Putamen (tissue), 1 donor: ENCODE measurements around the gene FAM168B.

Experiments used
- DNase-seq: peaks from one replicate; pipeline ENCODE4 v3.0.0-alpha.2; 2016; ENCODE audit warnings: low spot score

The FAM168B gene

DNA sequence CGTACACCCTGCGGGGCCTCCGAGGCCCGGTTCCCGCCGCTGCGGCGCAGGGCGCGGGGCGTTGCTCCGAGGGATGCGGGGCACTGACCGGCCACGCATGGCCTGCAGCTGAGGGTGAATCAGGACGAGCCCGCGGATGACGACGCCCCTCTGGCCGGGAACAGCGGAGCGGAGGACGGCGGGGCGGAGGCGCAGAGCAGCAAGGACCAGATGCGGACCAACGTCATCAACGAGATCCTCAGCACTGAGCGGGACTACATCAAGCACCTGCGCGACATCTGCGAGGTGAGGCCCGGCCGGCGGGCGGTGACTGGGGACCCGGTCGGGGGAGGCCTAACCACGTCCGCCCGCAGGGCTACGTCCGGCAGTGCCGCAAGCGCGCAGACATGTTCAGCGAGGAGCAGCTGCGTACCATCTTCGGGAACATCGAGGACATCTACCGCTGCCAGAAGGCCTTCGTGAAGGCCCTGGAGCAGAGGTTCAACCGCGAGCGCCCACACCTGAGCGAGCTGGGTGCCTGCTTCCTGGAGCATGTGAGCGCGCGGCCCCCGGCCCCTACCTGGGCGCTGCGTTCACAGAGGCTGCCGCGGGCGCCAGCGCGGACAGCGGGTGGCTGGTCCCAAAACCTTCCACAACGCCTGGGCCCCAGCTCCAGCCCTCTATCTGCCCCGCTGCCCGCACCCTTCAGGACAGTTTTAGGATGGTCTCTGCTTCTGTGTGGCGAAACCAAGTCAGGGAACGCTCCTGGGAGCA, 53.2 kb downstream of the FAM168B start:
- no peak for DNase-seq

GRCh38 chr2:131039535-131039907, 53.7 kb downstream of the FAM168B start:
- DNase-seq, result peak; percentile 77

GRCh38 chr2:131039101-131039440, 54.2 kb downstream of the FAM168B start:
- DNase-seq, result no peak

DNA sequence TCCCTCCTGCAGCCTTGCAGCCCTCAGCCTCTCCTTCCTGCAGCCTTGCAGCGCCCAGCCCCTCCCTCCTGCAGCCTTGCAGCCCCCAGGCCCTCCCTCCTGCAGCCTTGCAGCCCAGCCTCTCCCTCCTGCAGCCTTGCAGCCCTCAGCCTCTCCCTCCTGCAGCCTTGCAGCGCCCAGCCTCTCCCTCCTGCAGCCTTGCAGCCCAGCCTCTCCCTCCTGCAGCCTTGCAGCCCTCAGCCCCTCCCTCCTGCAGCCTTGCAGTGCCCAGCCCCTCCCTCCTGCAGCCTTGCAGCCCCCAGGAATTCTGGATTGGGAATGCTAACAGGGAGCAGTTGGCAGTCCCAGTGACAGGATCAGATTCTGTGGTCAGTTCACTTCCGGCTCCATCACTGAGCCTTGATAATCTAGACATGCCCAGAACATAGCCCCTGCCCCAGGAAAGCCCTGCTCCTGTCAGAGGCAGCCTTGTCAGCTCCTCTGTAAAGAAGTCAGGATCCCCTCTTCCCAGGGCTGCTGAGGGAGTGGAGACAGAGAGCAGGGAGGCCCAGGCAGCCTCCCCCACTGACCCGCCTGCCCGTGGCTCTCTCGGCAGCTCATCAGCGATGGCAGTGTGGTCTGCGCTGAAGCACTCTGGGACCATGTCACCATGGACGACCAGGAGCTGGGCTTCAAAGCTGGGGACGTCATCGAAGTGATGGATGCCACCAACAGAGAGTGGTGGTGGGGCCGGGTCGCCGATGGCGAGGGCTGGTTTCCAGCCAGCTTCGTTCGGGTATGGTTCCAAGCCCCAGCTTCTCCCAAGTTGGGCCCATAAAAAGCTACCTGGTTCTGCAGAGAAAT, 54.8 kb downstream of the FAM168B start:
- no peak for DNase-seq

DNA sequence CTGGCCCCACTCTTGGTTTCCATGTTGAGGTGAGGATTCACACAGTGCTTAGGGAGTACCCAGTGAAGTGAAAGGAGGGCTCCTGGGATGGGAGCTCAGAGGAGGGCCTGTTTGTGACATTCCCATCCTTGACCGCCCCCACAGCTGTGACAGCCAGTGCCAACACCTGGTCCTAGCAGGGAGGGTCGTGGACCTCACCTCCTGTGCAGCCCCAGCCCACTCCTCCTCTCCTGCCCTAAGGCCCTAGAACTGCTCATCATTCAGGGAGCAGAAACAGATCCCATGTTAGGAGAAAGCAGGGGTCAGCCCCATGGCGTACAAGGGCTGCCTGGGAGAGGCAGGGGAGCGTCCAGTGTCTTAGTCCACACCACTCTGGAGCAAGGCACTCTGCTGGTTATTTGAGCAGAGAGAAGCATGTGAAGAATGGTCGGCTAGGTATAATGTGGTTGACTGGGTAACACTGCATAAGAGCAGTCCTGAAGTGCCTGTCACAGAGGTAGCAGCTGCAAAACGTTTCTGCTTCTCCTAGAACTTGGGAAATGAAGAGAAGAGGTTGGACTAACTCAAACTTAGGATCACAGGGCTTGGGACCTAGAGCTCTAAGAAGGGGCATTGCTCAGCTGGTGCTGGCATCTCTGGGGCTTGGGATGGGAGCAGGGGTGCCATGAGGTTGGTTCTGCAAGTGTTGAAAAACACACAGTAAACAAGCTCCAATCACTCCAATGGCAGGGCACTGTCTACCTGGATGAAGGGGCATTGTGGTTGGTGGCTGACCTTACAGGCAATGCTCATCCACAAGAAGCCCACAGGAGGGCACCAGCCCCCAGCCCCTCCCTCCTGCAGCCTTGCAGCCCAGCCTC, 55.6 kb downstream of the FAM168B start:
- no peak for DNase-seq

DNA sequence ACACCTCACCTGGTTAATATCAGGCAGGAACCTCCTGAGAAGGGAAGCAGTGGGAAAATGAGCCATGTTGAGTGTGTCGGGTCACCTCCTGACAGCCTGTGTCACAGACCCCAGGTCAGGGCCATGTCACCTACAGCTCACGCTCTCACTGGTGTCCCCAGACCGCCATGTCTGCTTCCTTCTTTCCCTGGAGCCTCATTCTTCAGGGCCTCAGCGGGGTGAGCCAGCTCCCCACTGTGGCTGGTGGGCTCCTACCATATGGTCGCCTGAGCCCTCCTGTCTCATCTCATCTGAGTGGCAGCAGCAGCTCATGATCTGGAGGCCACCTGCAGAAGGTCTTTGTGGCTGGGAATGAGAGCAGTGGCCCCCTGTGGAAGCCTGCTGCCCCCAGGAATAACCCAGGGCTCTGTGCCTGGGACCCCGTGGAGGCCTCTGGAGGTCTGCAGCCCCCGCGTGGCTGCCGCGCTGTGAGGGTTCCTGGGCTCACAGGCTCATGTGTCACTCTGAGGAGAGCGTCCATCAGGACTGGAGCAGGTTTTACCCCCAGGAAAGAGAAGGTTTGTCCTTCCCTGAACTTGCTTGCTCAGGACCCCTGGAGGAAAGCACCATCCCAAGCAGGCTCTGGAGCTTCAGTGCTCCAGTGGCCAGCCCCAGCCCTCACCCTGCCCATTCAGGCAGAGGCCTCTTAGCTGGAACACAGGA, 56.4 kb downstream of the FAM168B start:
- DNase-seq, result no peak

DNA sequence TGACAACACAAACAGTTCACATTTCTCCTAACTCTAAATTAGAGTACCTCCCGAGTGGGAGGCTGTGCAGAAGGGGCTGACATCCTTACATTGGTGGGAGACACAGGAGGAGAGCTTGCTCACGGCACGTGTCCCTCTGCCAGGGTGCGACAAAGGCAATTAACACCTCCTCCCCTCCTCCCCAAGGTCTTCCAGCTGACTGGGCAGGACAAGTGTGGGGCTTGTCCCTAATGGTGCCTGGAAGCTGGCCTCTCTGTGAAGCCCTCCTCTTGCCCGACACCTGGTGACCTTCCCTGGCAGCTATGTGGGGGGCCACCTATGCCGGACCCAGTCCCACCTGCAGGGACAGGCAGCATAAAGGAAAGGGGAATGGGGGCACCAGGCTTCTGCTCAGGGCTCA, 57.0 kb downstream of the FAM168B start:
- DNase-seq, result no peak

GRCh38 chr2:131035826-131036231, 57.4 kb downstream of the FAM168B start:
- no peak for DNase-seq

DNA sequence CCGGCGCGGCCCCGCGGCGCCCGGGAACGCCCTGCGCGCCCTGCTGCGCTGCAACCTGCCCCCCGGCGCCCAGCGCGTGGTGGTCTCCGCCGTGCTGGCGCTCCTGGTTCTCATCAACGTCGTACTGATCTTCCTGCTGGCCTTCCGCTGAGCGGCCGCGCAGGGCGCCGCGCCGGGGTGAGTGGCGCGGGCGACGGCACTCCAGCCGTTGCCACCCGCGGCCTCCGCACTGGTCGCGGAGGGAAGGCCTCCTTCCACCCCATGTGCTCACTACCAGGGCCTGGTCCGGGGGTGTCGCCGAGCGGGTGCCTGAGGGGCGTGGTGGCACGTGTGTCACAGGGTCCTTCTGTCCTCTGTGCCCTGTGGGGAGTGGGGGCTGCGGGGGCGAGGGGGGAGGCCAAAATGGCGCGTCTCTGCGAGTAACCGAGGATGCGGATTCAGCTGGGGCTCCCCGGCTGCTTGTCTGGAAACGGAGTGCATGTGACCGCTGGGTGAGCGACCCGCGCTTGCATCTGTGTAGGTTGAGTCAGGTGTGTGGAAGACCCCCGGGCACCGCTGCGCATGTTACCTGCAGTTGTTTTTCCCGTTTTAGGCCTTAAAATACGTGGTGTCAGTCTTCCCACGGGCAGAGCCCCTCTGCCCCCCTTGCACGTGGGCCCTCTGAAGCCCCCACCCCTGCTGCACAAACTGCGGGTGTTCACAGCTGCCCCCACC, 58.0 kb downstream of the FAM168B start:
- DNase-seq, result no peak

DNA sequence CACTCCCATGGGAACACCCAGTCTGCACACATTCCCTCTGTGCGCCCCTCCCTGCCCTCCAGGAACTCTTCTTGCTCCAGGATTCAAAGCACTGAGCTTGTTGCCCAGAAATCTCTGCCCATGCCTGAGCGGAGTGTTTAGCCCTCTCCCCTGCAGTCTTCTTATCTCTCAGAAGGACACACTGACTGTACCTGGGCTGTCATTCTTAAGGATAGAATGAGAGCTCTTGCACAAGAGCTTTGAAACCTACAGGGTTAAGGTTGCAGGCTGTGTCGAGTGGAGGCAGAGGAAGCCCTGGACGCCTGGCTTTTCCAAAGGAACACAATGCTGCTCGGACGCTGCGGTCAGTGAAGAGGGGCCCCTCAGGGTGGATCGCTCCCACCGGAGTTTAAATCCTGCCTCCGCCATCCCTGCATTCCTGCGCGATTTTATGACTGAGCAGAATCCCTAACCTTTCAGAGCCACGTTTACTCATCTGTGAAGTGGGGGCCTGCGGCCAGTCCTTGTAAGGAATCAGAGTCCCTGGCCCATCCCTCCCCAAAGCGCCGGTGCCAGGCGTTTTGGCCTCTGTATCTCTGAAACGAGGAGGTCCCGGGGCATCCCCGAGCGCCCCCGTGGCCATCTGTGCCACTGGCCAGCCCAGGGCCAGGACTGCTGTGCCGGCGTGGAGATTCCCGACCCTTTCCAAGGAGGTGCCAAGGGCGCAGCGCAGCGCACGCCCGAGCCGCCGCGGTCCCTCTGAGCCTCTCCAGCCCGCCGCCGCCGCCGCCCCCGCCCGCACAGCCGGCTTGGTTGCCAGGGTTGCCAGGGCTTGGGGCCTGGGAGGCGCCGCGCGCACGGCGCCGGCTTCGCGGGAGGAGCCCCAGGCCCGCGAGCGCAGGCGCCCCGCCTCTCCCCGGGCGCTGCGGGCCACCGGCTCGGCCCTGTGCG, 58.9 kb downstream of the FAM168B start:
- no peak for DNase-seq

DNA sequence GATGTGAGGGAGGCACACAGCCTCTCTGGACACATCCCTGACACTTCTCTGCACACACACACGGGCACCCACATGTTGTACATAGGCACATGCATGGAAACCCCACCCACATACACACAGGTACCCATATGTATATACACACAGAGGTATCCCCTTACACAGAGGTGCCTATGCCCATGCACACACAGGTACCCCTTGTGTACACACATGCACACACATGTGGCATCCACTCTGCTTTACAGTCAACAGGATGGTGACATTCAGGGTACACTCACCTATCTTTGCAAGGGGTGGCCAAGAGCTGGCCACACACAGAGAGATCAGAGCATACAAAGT, 59.5 kb downstream of the FAM168B start:
- no peak for DNase-seq

GRCh38 chr2:131032393-131032836, 60.8 kb downstream of the FAM168B start:
- DNase-seq, result no peak

DNA sequence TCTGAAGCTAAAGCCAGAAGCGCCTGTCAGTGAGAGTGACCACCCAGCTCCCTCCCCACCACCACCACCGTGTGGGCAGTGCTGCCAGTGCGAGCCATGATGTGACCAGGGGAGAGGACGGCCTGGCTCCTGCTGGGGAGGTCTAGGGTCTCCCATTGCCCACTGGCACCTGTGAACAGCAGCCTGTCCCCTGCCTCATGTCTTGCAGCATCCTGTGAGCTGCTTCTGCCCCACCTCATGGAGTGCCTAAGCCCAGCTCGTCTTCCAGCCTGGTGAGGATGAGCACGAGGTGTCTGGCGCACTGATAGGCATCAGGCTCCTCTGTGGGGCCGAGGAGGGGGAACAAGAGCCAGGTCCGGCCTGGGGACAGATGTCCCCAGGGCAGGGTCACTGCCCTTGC, 61.4 kb downstream of the FAM168B start:
- DNase-seq, result no peak

- no peak for DNase-seq
These were observed 61.8 kb downstream of the FAM168B start for GRCh38 chr2:131031431-131031841.

DNA sequence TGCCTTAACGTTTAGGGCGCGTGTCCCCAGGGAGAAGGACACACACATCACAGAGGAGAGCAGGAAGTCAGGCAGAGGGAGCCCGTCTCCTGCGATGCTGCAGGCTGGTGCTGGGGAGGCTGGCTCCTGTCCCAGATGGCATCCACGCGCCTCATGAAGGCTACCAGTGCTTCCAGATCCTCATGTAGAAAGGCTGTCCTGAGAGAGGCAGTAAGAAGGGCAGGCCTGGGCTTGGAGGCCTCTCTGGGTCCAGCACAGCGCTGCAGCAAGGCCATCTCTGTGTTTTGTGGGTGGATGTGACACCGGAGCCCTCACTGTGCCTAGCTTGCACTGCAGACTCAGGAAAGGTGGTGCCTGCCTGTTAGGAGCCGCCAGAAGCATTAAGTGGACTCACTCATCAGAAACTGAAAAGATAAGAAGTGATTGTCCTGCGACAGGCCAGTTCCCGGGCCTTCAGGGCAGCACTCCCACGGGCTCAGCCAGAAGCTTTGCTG, 62.7 kb downstream of the FAM168B start:
- peak; percentile 78 for DNase-seq

DNA sequence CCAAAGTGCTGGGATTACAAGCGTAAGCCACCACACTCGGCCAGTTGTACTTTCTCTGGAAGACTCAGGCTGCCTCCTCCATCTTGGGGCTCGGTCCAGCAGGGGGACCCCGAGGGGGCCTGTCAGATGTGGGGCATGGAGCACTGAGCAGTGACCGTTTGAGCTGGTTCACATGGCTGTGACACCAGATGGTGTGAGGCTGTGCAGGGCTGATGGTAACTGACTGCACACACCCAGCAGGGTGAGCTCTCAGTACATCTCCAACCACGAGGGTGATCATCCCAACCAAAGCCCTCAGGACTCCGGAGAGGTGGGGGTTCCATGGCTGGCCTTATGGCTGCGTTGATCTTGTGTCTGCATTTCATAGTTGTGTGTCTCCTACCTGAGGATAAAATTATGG, 63.4 kb downstream of the FAM168B start:
- DNase-seq, result no peak

- DNase-seq, result no peak
These were observed 65.4 kb downstream of the FAM168B start for GRCh38 chr2:131027566-131028528.

DNA sequence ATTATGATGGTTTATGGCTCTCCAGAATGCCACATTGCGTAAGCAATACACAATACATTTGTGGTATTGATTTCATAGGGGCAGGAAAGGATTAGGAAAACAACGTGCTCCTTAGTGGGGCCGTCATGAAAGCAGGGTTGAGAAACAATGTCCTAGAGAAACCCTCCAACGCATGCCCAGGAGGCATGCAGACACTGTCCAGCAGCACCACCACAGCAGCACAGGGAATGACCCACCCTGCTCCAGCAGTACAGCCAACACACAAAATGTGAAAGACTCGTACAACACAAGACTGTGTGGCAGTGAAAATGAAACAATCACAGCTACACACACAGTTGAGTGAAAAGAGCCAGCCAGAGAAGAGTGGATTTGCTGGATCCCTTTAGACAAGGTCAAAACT, 66.3 kb downstream of the FAM168B start:
- DNase-seq, result no peak

DNA sequence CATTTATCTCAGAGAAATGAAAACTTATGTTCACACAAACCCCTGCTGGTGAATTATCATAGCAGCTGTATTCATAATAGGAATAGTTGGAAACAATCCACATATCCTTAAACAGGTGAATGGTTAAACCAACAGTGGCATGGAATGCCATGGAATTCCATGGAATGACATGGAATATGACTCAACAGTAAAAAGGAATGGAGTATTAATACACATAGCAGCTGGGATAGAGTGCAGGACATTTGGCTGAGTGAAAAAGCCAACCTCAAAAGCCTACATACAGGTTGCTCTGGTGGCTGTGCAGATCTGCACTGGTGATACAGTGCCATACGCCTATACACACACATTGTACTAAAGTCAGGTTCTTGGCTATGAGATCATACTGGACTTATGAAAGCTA, 69.5 kb downstream of the FAM168B start:
- DNase-seq, result no peak
